K562 (cell line): Measurements from ENCODE around the gene CENPE. TPM values are rescaled to one million over a fixed set of nuclear protein-coding genes. Genes with fewer than 3 reads are reported as not detected.

Source experiments
- CREB3 ChIP-seq: fragments of 450-650 bp; conservative IDR thresholded peaks from 2 replicates; pipeline ENCODE4 v1.6.1; 2016; ENCODE audit warnings: missing genetic modification characterization, low read depth, mild to moderate bottlenecking, missing compliant biosample characterization, moderate library complexity
- CTCF ChIP-seq, 3 experiments: IDR thresholded peaks in 2 of 3; conservative IDR thresholded peaks in 1 of 3; 2 replicates each; pipeline ENCODE4 v1.5.1; 2011 to 2012; ENCODE audit warnings: low read length in 3 of 3, mild to moderate bottlenecking in 3 of 3, control low read depth in 2 of 3, improper control_type of control experiment in 1 of 3, inconsistent platforms in 1 of 3, low read depth in 1 of 3, mixed read lengths in 1 of 3, moderate library complexity in 1 of 3; ENCODE audit not compliant: insufficient read depth in 2 of 3
- MTA3 ChIP-seq: fragments of 450-650 bp; formaldehyde crosslinking; IDR thresholded peaks from 2 replicates; pipeline ENCODE4 v1.6.1; 2017; ENCODE audit warnings: mild to moderate bottlenecking, borderline replicate concordance
- PRPF4 ChIP-seq: fragments of 200-400 bp; formaldehyde crosslinking; IDR thresholded peaks from one replicate; pipeline ENCODE4 v1.6.1; 2017; ENCODE audit warnings: low read length, low read depth, mild to moderate bottlenecking; ENCODE audit not compliant: insufficient read depth, poor library complexity, severe bottlenecking
- RAD21 ChIP-seq, 2 experiments: fragments of 250-450 bp in 1 of 2; fragments of 450-650 bp in 1 of 2; sonication (Bioruptor Pico) in 1 of 2; formaldehyde crosslinking in 1 of 2; IDR thresholded peaks in 1 of 2; conservative IDR thresholded peaks in 1 of 2; 2 replicates each; pipeline versions ENCODE4 v1.4.0 to v1.8.0; 2020 to 2022; ENCODE audit warnings: mild to moderate bottlenecking in 2 of 2, moderate library complexity in 1 of 2
- SRSF7 ChIP-seq: fragments of 200-400 bp; formaldehyde crosslinking; optimal IDR thresholded peaks from 2 replicates; pipeline ENCODE3; 2017; ENCODE audit warnings: mild to moderate bottlenecking, low read depth, low read length
- TCF3 ChIP-seq: sonication (generic); formaldehyde crosslinking; IDR thresholded peaks from 2 replicates; pipeline ENCODE4 v1.4.0; 2020; ENCODE audit warnings: mild to moderate bottlenecking, missing genetic modification reagents
- TEAD1 ChIP-seq, 2 experiments: fragments of 450-650 bp in 1 of 2; sonication (generic) in 1 of 2; formaldehyde crosslinking; IDR thresholded peaks; 2 replicates each; pipeline versions ENCODE4 v1.4.0 to v1.8.0; 2020 to 2022; ENCODE audit warnings: mild to moderate bottlenecking in 2 of 2, missing genetic modification reagents in 1 of 2
- polyA plus RNA-seq, 8 experiments: library from polyadenylated mRNA; depleted of rRNA in 4 of 8; stranded (reverse) in 5 of 8; unstranded in 3 of 8; fragments of >200 nt; fragmentation: Nextera tagmentation in 2 of 8; fragmentation: Illumina TruSeq in 1 of 8; extraction: Ambion mirVana in 2 of 8; extraction: Trizol in 1 of 8; gene quantifications; 2 replicates each; pipeline versions ENCODE4 v1.2.1 to v1.2.3, GENCODE V29; 2011 to 2014; ENCODE audit warnings: inconsistent platforms in 1 of 8, missing spikeins in 1 of 8
- total RNA-seq, 7 experiments: library from RNA; depleted of rRNA in 6 of 7; stranded (reverse); fragments of >200 nt in 6 of 7; fragmentation: Illumina TruSeq in 2 of 7; extraction: Trizol in 2 of 7; gene quantifications; 2 replicates each; pipeline versions ENCODE4 v1.2.1 to v1.2.3, GENCODE V29; 2011 to 2021; ENCODE audit warnings: low replicate concordance in 1 of 7

CENPE gene
- total and polyA plus RNA-seq, 9 of the 15 experiments (the other 6 are each of a cell fraction or from before 2014, with no cell fraction given) = 9.9 to 53.2 (median 27.4) TPM

- TF ChIP-seq CREB3 (tag) = no peak
- TF ChIP-seq TEAD1 (CRISPR knock-in tag; IDR thresholded peaks at IDR 0.05) = no peak
- TF ChIP-seq PRPF4 = no peak
- no peak for TF ChIP-seq SRSF7
- TF ChIP-seq RAD21 (CRISPR knock-in tag; conservative IDR thresholded peaks at IDR 0.05 in 1 of 2, IDR thresholded peaks at IDR 0.05 in 1 of 2) = peak; percentile 60 to 66
- TF ChIP-seq TCF3 (CRISPR knock-in tag) = no peak
- TF ChIP-seq MTA3 = no peak
- TF ChIP-seq CTCF (IDR thresholded peaks at IDR 0.05 in 2 of 3, conservative IDR thresholded peaks at IDR 0.05 in 1 of 3; ENCODE audit: insufficient read depth in 2 of 3, low read depth in 1 of 3, low read length in 3 of 3) = peak; percentile 19 to 65 (median 30); a peak in 4 of 6 replicates
These were observed 6.0 kb upstream of the CENPE start (continued) for GRCh38 chr4:103204111-103204510.
